Measurements from ENCODE around the gene ITFG1. TPM values are rescaled to one million over a fixed set of nuclear protein-coding genes. Genes with fewer than 3 reads are reported as not detected.
"Not testable (repeated sequence)": the region's sequence is repeated elsewhere in the genome, so short reads cannot be mapped to it uniquely, and the experiment has no call there.

The ITFG1 gene
- total RNA-seq, 1 donor from 2014 or later, result 69.4 TPM

GRCh38 chr16:47347021-47347696, 113.7 kb downstream of the ITFG1 start:
- DNase-seq (ENCODE audit: extremely low read depth, low read depth, low spot score), result not testable (repeated sequence)

GRCh38 chr16:47342055-47342454, 118.8 kb downstream of the ITFG1 start:
- DNase-seq (ENCODE audit: extremely low read depth, low read depth, low spot score), result no peak

DNA sequence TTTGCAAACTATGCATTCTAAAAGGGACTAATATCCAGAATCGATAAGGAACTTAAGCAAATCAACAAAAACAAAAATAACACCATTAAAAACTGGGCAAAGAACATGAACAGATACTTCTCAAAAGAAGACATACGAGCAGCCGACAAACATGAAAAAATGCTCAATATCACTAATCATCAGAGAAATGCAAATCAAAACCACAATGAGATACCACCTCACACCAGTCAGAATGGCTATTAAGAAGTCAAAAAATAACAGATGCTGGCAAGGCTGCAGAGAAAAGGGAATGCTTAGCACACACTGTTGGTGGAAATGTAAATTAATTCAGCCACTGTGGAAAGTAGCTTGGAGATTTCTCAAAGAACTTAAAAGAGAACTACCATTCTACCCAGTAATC, 130.3 kb downstream of the ITFG1 start:
- DNase-seq (ENCODE audit: extremely low read depth, low read depth, low spot score), result not testable (repeated sequence)

DNA sequence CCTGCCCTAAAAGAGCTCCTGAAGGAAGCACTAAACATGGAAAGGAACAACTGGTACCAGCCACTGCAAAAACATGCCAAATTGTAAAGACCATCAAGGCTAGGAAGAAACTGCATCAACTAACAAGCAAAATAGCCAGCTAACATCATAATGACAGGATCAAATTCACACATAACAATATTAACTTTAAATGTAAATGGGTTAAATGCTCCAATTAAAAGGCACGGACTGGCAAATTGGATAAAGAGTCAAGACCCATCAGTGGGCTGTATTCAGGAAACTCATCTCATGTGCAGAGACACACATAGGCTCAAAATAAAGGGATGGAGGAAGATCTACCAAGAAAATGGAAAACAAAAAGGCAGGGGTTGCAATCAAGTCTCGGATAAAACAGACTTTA, 136.6 kb downstream of the ITFG1 start:
- not testable (repeated sequence) for DNase-seq (ENCODE audit: extremely low read depth, low read depth, low spot score)

DNA sequence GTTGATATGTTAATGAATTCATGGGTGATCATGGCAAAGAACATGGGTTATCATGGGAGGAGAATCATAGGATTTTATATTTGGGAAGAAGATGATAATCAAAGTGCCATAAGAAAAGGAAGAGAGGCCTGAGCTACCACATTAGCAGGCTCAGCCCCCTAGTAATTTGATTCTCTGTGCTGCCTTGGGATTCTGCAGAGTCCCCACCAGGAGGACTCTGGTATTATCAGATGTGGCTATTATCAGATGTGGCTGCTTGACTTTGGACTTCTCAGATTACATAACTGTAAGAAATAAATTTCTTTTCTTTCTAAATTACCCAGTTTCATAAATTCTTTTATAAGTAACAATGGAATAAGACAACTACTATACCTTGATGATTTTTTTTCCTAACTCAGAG, 137.6 kb downstream of the ITFG1 start:
- DNase-seq (ENCODE audit: extremely low read depth, low read depth, low spot score), result no peak

DNA sequence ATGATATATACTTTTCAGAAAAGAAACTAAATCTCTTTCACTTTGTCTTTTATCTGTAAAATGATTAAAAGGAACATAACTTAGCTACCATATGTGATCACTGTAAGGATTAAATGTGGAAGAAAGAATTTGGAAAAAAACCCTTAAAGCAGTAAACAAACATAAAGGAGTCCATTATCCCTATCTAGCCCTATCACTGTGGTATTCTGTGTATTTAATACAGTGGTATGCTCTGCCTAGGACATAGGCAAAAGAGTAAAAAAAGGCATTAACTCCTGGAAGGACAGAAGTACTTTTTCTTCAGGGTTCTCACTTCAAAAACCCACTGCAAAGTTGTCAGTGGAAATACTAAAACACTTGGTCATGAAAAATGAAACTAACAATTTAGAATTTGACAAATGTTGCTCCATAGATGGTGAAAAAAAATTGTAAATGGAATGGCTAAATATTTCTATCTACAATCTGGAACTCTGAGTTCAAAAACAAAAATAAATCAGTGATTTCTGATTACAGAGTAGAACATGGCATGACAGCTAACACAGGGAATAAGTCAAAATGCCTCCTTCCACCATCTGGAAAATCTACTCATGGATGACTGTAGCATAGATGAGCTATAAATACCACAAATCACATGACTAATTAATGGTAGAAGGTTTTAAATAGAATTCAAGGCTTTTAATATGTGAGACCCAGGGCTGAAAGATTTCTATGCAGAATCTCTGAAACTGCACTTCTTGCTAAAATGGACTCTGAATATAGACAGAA, 140.1 kb downstream of the ITFG1 start:
- DNase-seq (ENCODE audit: extremely low read depth, low read depth, low spot score), result no peak

DNA sequence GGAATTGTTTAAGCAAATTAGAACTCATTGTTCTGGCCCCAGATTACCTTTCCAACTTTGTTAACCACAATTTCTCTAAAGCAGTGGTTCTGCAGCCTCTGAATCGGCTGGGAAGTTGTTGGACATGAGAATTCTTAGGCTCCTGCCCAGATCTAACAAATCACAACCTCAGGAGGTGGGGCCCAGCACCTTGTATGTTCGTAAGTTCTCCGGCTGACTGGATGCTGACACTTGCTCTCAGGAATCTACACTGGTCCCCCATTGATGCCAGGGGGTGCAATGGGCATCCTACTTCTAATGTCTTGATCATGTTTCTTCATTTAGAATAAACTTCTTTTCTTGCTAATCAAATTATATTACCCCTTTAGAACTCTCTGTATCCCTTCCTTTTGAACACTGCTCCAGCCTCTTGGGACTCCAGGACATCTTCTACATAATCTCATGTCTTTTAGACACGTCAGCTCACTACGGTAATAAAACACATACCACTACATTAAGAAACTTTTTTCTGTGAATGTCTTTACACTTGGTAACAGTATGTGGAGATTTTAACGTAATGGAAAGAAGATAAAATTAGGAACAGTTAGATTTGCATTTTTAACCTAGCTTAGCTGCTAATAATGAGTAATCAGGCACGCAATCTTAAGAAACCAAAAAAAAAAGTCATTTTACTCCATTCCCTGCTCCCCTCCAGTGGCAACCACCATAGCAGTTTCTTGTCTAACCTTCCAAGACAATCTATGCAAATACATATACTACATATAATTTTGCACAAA, 143.2 kb downstream of the ITFG1 start:
- no peak for DNase-seq (ENCODE audit: extremely low read depth, low read depth, low spot score)

- no peak for DNase-seq (ENCODE audit: extremely low read depth, low read depth, low spot score)
These were observed 144.3 kb downstream of the ITFG1 start for GRCh38 chr16:47316442-47317015.

- no peak for DNase-seq (ENCODE audit: extremely low read depth, low read depth, low spot score)
These were observed 148.9 kb downstream of the ITFG1 start for GRCh38 chr16:47311738-47312505.

GRCh38 chr16:47310792-47311211, 150.1 kb downstream of the ITFG1 start:
- no peak for DNase-seq (ENCODE audit: extremely low read depth, low read depth, low spot score)

DNA sequence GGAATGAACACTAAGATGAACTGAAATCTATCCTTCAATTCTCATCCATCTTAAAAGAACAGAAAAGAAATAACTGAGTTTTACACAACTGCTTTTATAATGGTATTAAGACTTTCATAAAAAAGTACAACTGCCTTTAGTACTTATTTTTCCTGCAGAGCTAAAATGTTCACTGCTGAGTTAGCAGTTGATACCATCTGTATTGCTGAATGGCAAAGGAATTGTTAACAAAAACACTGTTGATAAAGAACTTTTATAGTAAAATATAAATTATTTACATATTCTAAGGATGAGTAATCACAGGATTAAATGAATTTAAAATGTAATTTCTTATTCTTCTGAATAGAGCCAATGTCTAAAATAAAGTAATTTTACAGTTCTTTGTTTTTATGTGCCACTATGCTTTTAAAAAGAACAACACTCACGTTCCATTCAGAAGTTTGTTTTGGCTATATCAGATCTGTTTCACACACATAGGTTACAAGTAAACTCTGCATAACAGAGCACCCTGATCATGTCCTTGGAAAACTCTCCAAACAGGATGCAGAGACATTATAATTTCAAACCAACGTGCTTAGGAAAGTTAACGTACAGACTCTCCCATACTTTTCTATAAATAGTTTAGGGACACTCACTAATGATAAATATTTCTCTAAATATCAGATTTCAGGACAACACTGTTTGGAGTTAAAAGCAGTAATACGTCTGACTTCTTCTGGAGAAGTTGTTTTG, 151.1 kb downstream of the ITFG1 start:
- DNase-seq (ENCODE audit: extremely low read depth, low read depth, low spot score), result no peak

DNA sequence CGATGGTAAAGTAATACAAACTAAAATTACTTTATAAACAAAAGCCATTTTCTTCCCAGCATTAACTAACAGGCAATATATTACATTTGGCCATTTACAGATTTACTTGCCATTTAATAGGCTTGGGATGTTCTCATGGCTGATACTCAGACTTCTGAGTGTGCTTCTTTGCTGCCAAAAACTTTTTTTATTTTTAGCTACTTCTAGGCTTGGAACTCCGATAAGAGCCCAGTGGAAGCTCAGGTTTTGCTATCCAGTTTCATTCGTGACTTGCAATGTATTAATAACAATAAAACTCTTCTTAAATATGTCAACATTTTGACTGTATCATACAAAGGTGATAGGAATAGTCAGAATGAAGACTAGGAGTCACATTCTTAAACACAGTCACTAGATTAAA, 152.3 kb downstream of the ITFG1 start:
- no peak for DNase-seq (ENCODE audit: extremely low read depth, low read depth, low spot score)

DNA sequence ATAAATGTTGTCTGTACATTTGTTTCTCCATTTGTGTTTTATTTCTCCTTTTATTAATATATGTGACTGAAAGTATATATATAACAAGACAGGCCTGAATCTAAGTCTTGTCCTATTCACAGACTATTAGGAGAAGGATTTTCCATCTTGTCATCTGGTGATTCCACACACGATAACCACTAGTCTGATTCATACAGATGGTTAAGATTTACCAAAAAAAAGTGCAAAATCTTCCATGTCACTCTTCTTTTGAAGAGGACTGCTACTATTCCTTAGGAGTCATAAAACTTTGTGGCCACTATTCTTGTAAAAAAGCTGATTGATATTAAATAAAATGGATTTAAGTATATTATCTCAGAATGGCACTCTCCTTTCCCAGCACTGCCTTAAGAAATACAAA, 156.3 kb downstream of the ITFG1 start:
- DNase-seq (ENCODE audit: extremely low read depth, low read depth, low spot score), result no peak

DNA sequence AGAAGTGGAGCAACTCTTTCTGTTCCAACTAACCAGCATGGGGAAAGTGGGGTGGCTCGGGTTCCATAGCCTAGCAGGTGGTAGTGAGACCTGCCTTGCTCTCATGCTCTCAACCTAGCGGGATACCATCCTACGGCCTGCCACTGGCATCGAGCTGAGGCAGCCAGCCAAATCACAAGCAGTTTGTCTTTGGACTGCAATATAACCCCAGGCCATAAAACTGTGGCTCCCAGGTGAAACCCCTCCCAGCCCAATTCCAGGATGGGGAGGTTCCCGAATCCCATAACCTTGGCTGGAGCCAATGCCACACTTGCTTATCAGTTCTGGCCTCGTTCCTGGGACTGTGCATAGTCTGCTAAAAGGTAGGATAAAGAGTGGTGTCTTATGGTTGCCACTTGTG, 161.3 kb downstream of the ITFG1 start:
- DNase-seq (ENCODE audit: extremely low read depth, low read depth, low spot score), result no peak

DNA sequence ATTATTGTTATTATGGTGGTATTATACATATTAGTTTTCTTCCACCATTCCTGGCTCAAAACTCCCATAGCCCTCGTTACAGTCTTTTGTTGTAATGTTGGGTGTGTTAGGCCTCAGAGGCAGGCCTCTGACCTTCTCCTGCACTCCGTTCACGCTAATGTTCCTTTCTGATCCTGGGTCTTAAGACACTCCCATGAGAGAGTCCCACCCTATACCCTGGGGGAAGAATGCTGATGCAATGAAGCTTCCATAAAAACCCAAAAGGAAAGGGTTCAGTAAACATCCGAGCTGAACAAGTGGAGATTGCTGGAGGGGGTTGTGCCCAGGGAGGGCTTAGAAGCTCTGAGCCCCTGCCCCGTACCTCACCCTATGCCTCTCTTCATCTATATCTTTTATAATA, 175.9 kb downstream of the ITFG1 start:
- no peak for DNase-seq (ENCODE audit: extremely low read depth, low read depth, low spot score)

GRCh38 chr16:47278306-47278970, 182.4 kb downstream of the ITFG1 start:
- DNase-seq (ENCODE audit: extremely low read depth, low read depth, low spot score), result no peak

DNA sequence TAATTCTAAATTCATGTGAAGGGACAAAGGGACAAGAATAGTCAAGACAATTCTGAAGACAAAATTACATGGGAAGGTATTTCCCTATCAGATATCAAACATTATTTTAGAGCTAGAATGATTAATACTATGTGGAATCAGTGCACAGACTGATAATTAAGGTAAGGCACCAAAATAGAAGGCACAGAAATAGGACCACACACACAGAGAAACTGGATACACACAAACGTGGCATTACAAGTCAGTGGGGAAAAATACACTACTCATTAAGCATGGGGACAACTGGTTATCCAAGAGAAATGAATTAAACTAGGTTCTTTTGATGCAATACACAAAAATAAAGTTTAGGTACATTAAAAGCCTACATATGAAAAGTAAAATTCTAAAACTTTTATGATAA, 184.3 kb downstream of the ITFG1 start:
- no peak for DNase-seq (ENCODE audit: extremely low read depth, low read depth, low spot score)

DNA sequence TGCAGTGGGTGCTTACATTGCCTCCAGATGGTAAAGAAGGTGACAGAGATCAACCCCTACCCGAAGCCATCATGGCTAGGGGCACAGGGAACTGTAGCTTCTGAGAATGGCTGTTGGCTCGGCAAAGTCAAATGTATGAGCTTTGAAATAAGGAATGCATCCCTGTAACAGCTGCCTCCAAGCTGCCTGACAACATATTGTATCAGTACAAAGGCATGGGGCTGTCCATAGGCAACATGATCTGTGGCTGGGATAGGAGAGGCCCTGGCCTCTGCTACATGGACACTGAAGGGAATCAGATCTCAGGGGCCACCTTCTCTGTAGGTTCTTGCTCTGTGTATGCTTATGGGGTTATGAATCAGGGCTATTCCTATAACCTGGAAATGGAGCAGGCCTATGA, 197.9 kb downstream of the ITFG1 start:
- DNase-seq (ENCODE audit: extremely low read depth, low read depth, low spot score), result no peak

DNA sequence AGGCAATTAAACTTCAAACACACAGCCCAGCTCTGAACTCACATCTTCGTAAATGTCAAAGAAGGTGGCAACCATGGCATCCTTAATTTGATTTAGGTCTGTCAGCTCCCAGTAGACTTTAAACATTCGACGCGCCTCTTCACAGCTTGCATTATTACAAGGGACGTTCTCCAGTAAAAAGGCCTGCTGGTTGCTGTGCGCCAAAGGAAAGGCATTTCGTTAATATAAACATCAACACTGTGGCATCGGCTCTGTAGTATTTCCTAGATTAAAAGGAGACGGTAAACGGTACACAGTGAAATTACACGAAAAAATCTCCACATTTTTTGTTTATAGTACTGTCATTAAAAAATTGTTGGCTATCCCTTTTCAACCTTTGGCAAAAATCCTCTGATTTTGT, 200.4 kb downstream of the ITFG1 start:
- no peak for DNase-seq (ENCODE audit: extremely low read depth, low read depth, low spot score)
